GM12892 (cell line): Measurements from ENCODE around the gene RMDN2.

Source experiments
- POLR2A ChIP-seq: IDR thresholded peaks from 2 replicates; pipeline ENCODE4 v1.6.1; 2011; ENCODE audit warnings: low read depth, low read length, control low read depth
- POLR2AphosphoS5 ChIP-seq: IDR thresholded peaks from 2 replicates; pipeline ENCODE4 v1.6.1; 2011; ENCODE audit warnings: low read depth, low read length, control low read depth

DNA sequence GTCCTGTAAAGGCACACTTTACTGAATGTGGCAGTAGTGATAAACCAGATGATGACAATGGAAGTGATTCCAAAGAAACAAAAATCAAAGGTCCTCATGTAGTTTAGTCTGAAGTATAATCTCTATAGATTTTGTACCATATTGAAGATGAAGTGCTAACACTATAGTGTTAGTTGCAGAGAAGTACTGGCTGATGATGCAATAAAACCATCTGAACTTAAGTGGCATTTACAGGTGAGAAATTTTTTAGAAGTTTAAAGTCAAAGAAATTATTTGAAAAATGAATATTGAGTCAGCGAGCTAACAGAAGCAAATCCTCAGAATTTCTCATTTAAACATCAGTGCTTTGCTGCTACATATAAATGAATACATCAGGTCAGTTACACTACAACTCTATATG, 43.1 kb upstream of the RMDN2 start:
- TF ChIP-seq POLR2A (no peak), POLR2AphosphoS5 (no peak)
